HCT116 (cell line): ENCODE measurements around the gene SORCS2. TPM values are rescaled to one million over a fixed set of nuclear protein-coding genes. Genes with fewer than 3 reads are reported as not detected.

Experiments used
- ATAC-seq: fragments of 200-7000 bp; cut with Tn5 transposase; 2 replicates; pipeline ENCODE4 v1.9.1; 2020; ENCODE audit warnings: mild to moderate bottlenecking, moderate library complexity
- BruUV-seq: library from RNA; stranded (reverse); fragments of 400-500 nt; replicated peaks from 2 replicates; lab custom pipeline; 2021; lab: Mats Ljungman, UMichigan
- CTCF ChIA-PET: fragments of 300-600 bp; sonication (Branson Sonifier 250); formaldehyde crosslinking; loops from one replicate; lab custom pipeline; 2021; ENCODE audit warnings: antibody characterized with exemption; lab: Charles Lee
- POLR2A ChIA-PET: fragments of 300-600, 350-600 bp; sonication (Branson Sonifier 250); formaldehyde crosslinking; loops from one replicate; lab custom pipeline; 2021; ENCODE audit warnings: antibody characterized with exemption; lab: Charles Lee
- RAD21 ChIA-PET, 2 experiments: fragments of 300-600 bp; sonication (Branson Sonifier 250); formaldehyde crosslinking; loops; one replicate each; lab custom pipeline; 2023; ENCODE audit warnings: low total read pairs in 2 of 2; ENCODE audit not compliant: uncharacterized antibody in 2 of 2, unreplicated experiment in 2 of 2, low non-redundant PET in 1 of 2; lab: Charles Lee
- DNase-seq: peaks from one replicate; pipeline ENCODE4 v3.0.0-alpha.2; 2010; ENCODE audit warnings: low read depth, low spot score
- H2AFZ ChIP-seq: fragments of 200-600 bp; shearing (Covaris generic), sonication (generic); 2 replicates; pipeline ENCODE4 v1.6.1; 2017; ENCODE audit warnings: low read depth, mixed run types, mixed read lengths, antibody characterized with exemption, low read length; ENCODE audit not compliant: poor library complexity, severe bottlenecking
- H3K27ac ChIP-seq: 2 replicates; pipeline ENCODE4 v1.5.1; 2012; ENCODE audit warnings: low read depth, low read length
- H3K27me3 ChIP-seq: fragments of 200-600 bp; sonication (generic); 2 replicates; pipeline ENCODE4 v1.6.1; 2016; ENCODE audit warnings: mixed run types, low read length, mixed read lengths; ENCODE audit not compliant: insufficient read depth
- H3K36me3 ChIP-seq, 2 experiments: fragments of 200-500 bp in 1 of 2; fragments of 200-600 bp in 1 of 2; sonication (Bioruptor generic) in 1 of 2; sonication (generic) in 1 of 2; 2 replicates each; pipeline versions ENCODE4 v1.5.1 to v1.6.1; 2014 to 2016; ENCODE audit warnings: low read length in 2 of 2, inconsistent platforms in 1 of 2, mixed read lengths in 1 of 2, mixed run types in 1 of 2; ENCODE audit not compliant: insufficient read depth in 2 of 2, control insufficient read depth in 1 of 2
- H3K4me1 ChIP-seq, 2 experiments: fragments of 200-600 bp in 1 of 2; sonication (generic) in 1 of 2; 2 replicates each; pipeline versions ENCODE4 v1.5.1 to v1.6.1; 2012 to 2017; ENCODE audit warnings: low read length in 2 of 2, inconsistent platforms in 1 of 2, mild to moderate bottlenecking in 1 of 2, mixed read lengths in 1 of 2, mixed run types in 1 of 2, moderate library complexity in 1 of 2; ENCODE audit not compliant: insufficient read depth in 2 of 2, control insufficient read depth in 1 of 2
- H3K4me2 ChIP-seq: fragments of 200-600 bp; sonication (generic); 2 replicates; pipeline ENCODE4 v1.6.1; 2017; ENCODE audit warnings: mixed run types, low read length, mixed read lengths
- H3K4me3 ChIP-seq, 2 experiments: fragments of 200-600 bp in 1 of 2; sonication (generic) in 1 of 2; replicated peaks in 1 of 2; 2 replicates each; pipeline ENCODE4 v1.5.1; 2011 to 2016; ENCODE audit warnings: low read length in 2 of 2, control low read depth in 1 of 2, low read depth in 1 of 2, mild to moderate bottlenecking in 1 of 2, mixed read lengths in 1 of 2, mixed run types in 1 of 2
- H3K79me2 ChIP-seq: fragments of 200-600 bp; sonication (generic); 2 replicates; pipeline ENCODE4 v1.6.1; 2017; ENCODE audit warnings: mild to moderate bottlenecking, mixed run types, low read length, moderate library complexity, mixed read lengths; ENCODE audit not compliant: insufficient read depth
- H3K9ac ChIP-seq: fragments of 200-600 bp; sonication (generic); 2 replicates; pipeline ENCODE4 v1.6.1; 2016; ENCODE audit warnings: low read length, mixed read lengths
- H3K9me2 ChIP-seq: fragments of 200-600 bp; sonication (generic), shearing (Covaris generic); 2 replicates; pipeline ENCODE4 v1.6.1; 2017; ENCODE audit warnings: mixed run types, mild to moderate bottlenecking, moderate library complexity; ENCODE audit not compliant: insufficient read depth
- H3K9me3 ChIP-seq, 2 experiments: fragments of 200-500 bp in 1 of 2; fragments of 200-600 bp in 1 of 2; sonication (Bioruptor generic) in 1 of 2; sonication (generic) in 1 of 2; 2 replicates each; pipeline ENCODE4 v1.6.1; 2014 to 2017; ENCODE audit warnings: low read length in 2 of 2, mixed read lengths in 2 of 2, inconsistent platforms in 1 of 2, low read depth in 1 of 2, mild to moderate bottlenecking in 1 of 2, mixed run types in 1 of 2, moderate library complexity in 1 of 2; ENCODE audit not compliant: control insufficient read depth in 1 of 2, insufficient read depth in 1 of 2
- H4K20me1 ChIP-seq: fragments of 200-600 bp; sonication (generic), shearing (Covaris generic); 2 replicates; pipeline ENCODE4 v1.6.1; 2017; ENCODE audit warnings: mixed run types, mild to moderate bottlenecking, moderate library complexity; ENCODE audit not compliant: insufficient read depth
- CEBPB ChIP-seq: IDR thresholded peaks from 2 replicates; pipeline ENCODE4 v1.6.1; 2012; ENCODE audit warnings: low read depth
- ELF1 ChIP-seq: IDR thresholded peaks from 2 replicates; pipeline ENCODE4 v1.6.1; 2012; ENCODE audit warnings: low read depth, borderline replicate concordance
- EZH2phosphoT487 ChIP-seq: fragments of 200-600 bp; IDR thresholded peaks from 2 replicates; pipeline ENCODE4 v1.6.1; 2018; ENCODE audit warnings: antibody characterized with exemption, borderline replicate concordance
- FOSL1 ChIP-seq: IDR thresholded peaks from 2 replicates; pipeline ENCODE4 v1.6.1; 2012; ENCODE audit warnings: low read depth
- JUND ChIP-seq: IDR thresholded peaks from 2 replicates; pipeline ENCODE4 v1.6.1; 2012
- POLR2AphosphoS5 ChIP-seq: IDR thresholded peaks from 2 replicates; pipeline ENCODE4 v1.6.1; 2011; ENCODE audit warnings: mild to moderate bottlenecking, low read depth, low read length, moderate library complexity
- RAD21 ChIP-seq: IDR thresholded peaks from 2 replicates; pipeline ENCODE4 v1.6.1; 2012; ENCODE audit warnings: low read depth, mild to moderate bottlenecking
- REST ChIP-seq: IDR thresholded peaks from 2 replicates; pipeline ENCODE4 v1.6.1; 2012; ENCODE audit warnings: low read depth
- SIN3A ChIP-seq: IDR thresholded peaks from 2 replicates; pipeline ENCODE4 v1.6.1; 2012; ENCODE audit warnings: low read depth
- SP1 ChIP-seq: IDR thresholded peaks from 2 replicates; pipeline ENCODE4 v1.6.1; 2012; ENCODE audit warnings: low read depth
- TCF7L2 ChIP-seq: IDR thresholded peaks from 2 replicates; pipeline ENCODE4 v1.7.0; 2011; ENCODE audit warnings: borderline replicate concordance, inconsistent platforms; ENCODE audit not compliant: insufficient read depth, insufficient read length; ENCODE audit errors: extremely low read depth
- YY1 ChIP-seq: IDR thresholded peaks from 2 replicates; pipeline ENCODE4 v1.6.1; 2011; ENCODE audit warnings: low read length, low read depth, moderate library complexity, mild to moderate bottlenecking; ENCODE audit not compliant: insufficient replicate concordance; ENCODE audit errors: extremely low read depth
- ZBTB33 ChIP-seq: IDR thresholded peaks from 2 replicates; pipeline ENCODE4 v1.6.1; 2011; ENCODE audit warnings: mild to moderate bottlenecking, low read length, moderate library complexity; ENCODE audit not compliant: insufficient replicate concordance; ENCODE audit errors: extremely low read depth
- ZFX ChIP-seq: fragments of 450-650 bp; IDR thresholded peaks from 2 replicates; pipeline ENCODE4 v1.6.1; 2017
- intact Hi-C: fragments of 100-400 bp; cut with micrococcal nuclease; formaldehyde crosslinking; loops from 2 replicates; pipeline ENCODE4 v1.10.0; 2022
- total RNA-seq: library from RNA; stranded (reverse); gene quantifications from one replicate; pipeline ENCODE4 v1.2.1, GENCODE V29; 2021; ENCODE audit not compliant: unreplicated experiment

SORCS2 gene
- total RNA-seq, 1 experiment from 2014 or later = 0.37 TPM

GRCh38 chr4:7584606-7585159 lies 392.3 kb downstream of the SORCS2 start:
- H3K36me3 ChIP-seq = no peaks in the 10 kb centered on the region
- H3K9me3 ChIP-seq = no peaks in the 10 kb centered on the region; a peak in 1 of 4 replicates
- ATAC-seq = no peak
- no TSS peak for BruUV-seq
- H3K4me2 ChIP-seq = no peak overlapping the region
- no peak for TF ChIP-seq ELF1
- TF ChIP-seq POLR2AphosphoS5 = no peak
- no peak for TF ChIP-seq SP1
- TF ChIP-seq, all 23 proteins: peak for 0
- no peaks in the 10 kb centered on the region for H3K9me2 ChIP-seq
- H3K27me3 ChIP-seq = no peaks in the 10 kb centered on the region; the same call in 1 of the 2 replicates
- H3K79me2 ChIP-seq = no peaks in the 10 kb centered on the region
- no peak overlapping the region for H3K9ac ChIP-seq
- no peaks in the 10 kb centered on the region for H3K4me1 ChIP-seq
- H4K20me1 ChIP-seq = no peaks in the 10 kb centered on the region
- no peak for DNase-seq
- H3K4me3 ChIP-seq = no peak overlapping the region
- H3K27ac ChIP-seq = no peak overlapping the region
- POLR2A ChIA-PET = no interaction called here
- CTCF ChIA-PET = no interaction called here
- no peak overlapping the region for H2AFZ ChIP-seq
- intact Hi-C loops = no loop called here
- RAD21 ChIA-PET = no interaction called here

- Histone ChIP-seq H3K27ac (no peak overlapping the region), H3K4me1 (no peaks in the 10 kb centered on the region), H3K9me2 (no peaks in the 10 kb centered on the region), H3K79me2 (no peaks in the 10 kb centered on the region), H3K4me3 (no peak overlapping the region), H3K27me3 (peaks cover 4% of the 10 kb centered on the region; the same call in 1 of the 2 replicates), H3K36me3 (no peaks in the 10 kb centered on the region), H2AFZ (no peak overlapping the region), H3K9ac (no peak overlapping the region), H3K9me3 (no peaks in the 10 kb centered on the region), H4K20me1 (no peaks in the 10 kb centered on the region), H3K4me2 (no peak overlapping the region)
- TF ChIP-seq EZH2phosphoT487 = no peak
- no peak for TF ChIP-seq ZBTB33
- TF ChIP-seq ELF1 = no peak
- TF ChIP-seq TCF7L2 = no peak
- no peak for TF ChIP-seq REST
- TF ChIP-seq SIN3A = no peak
- no peak for TF ChIP-seq ZFX
- TF ChIP-seq CEBPB = no peak
- TF ChIP-seq JUND = no peak
- TF ChIP-seq YY1 = no peak
- no peak for TF ChIP-seq FOSL1
- TF ChIP-seq POLR2AphosphoS5 = no peak
- TF ChIP-seq RAD21 = no peak
- BruUV-seq = no TSS peak
- ATAC-seq (no peak), DNase-seq (no peak)
- POLR2A ChIA-PET = no interaction called here
- CTCF ChIA-PET = no interaction called here
- RAD21 ChIA-PET = no interaction called here
- intact Hi-C loops = no loop called here
Measured at GRCh38 chr4:7585768-7586167, 393.4 kb downstream of the SORCS2 start.
